Parathyroid adenoma (tissue), 2 donors: Measurements from ENCODE around the gene PUM1.
A peak's percentile ranks its signal among the peaks of the same experiment; 100 is the strongest.

ENCODE experiments used
- H2AFZ ChIP-seq: fragments of 300-600 bp; sonication (generic); one replicate; pipeline ENCODE4 v1.7.0; 2017; ENCODE audit warnings: antibody characterized with exemption, mild to moderate bottlenecking
- H3K27ac ChIP-seq: fragments of 300-600 bp; sonication (generic); one replicate; pipeline ENCODE4 v1.7.0; 2017
- H3K27me3 ChIP-seq: fragments of 300-600 bp; sonication (generic); one replicate; pipeline ENCODE4 v1.7.0; 2017; ENCODE audit warnings: low read length; ENCODE audit not compliant: control insufficient read depth, insufficient read depth
- H3K36me3 ChIP-seq: fragments of 300-600 bp; sonication (generic); one replicate; pipeline ENCODE4 v1.7.0; 2017; ENCODE audit warnings: low read length; ENCODE audit not compliant: control insufficient read depth, insufficient read depth
- H3K4me1 ChIP-seq: fragments of 300-600 bp; sonication (generic); one replicate; pipeline ENCODE4 v1.7.0; 2017; ENCODE audit warnings: control low read depth
- H3K4me2 ChIP-seq: fragments of 300-600 bp; sonication (generic); one replicate; pipeline ENCODE4 v1.7.0; 2017; ENCODE audit warnings: low read length
- H3K4me3 ChIP-seq: fragments of 300-600 bp; sonication (generic); one replicate; pipeline ENCODE4 v1.7.0; 2017; ENCODE audit warnings: low read depth, low read length
- H3K79me2 ChIP-seq: fragments of 300-600 bp; sonication (generic); one replicate; pipeline ENCODE4 v1.7.0; 2017; ENCODE audit warnings: control low read depth
- H3K9ac ChIP-seq: fragments of 300-600 bp; sonication (generic); one replicate; pipeline ENCODE4 v1.7.0; 2017; ENCODE audit warnings: mild to moderate bottlenecking
- H3K9me3 ChIP-seq: fragments of 300-600 bp; sonication (generic); one replicate; pipeline ENCODE4 v1.7.0; 2017; ENCODE audit warnings: low read length; ENCODE audit not compliant: control insufficient read depth
- TF ChIP-seq, protein P1 (sequence below): fragments of 300-600 bp; sonication (generic); IDR thresholded peaks from one replicate; pipeline ENCODE4 v1.7.0; 2017; ENCODE audit warnings: antibody characterized with exemption, mild to moderate bottlenecking
- donor health status: primary hyperparathyroidism.

PUM1 gene

DNA sequence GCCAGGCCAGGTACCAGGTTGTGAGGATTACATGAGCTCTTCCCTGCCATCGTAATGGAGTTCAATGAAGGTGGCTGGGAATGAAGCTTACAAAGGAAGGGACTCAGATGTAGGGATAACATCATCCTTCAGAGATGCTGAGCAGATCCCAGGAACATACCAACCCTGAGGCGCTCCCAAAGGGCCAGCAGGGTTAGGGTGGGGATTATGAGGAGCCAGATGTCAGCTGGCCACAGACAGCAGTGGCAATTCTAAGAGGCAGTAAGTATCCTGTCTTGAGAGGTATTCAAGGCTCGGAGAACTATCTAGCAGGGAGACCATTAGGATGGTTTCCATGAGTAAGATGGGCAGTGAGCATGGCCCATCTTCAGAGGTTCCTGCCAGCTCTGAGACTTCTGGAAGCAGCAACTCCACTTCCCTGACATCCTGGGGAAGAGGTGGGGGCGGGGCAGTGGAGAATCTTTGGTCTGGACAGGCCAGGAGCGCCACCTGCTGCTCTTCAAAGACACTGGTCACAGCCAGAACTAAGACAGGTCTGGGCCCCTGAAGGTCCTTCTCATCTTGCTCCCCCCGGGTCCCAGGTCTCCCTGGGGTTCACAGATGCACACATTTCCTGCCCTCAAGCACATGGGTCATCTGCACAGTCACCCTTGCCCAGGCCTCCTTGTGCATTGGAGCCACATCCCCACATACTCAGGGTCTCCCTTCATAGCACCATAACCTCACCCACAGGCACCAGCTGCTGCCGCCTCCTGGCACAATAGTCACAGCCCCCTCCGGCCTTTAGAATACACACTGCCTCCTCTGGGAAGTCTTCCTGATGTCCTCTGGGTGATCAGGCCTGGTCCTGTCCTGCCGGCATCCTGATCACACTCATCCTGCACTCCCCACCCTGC, 154.2 kb downstream of the PUM1 start:
- H3K9me3 ChIP-seq = no peaks in the 10 kb centered on the region
- H3K27me3 ChIP-seq = no peaks in the 10 kb centered on the region
- H3K4me1 ChIP-seq = no peaks in the 10 kb centered on the region
- no peak overlapping the region for H3K27ac ChIP-seq
- no peak overlapping the region for H3K4me3 ChIP-seq
- H3K9ac ChIP-seq = no peak overlapping the region
- TF ChIP-seq, protein P1, sequence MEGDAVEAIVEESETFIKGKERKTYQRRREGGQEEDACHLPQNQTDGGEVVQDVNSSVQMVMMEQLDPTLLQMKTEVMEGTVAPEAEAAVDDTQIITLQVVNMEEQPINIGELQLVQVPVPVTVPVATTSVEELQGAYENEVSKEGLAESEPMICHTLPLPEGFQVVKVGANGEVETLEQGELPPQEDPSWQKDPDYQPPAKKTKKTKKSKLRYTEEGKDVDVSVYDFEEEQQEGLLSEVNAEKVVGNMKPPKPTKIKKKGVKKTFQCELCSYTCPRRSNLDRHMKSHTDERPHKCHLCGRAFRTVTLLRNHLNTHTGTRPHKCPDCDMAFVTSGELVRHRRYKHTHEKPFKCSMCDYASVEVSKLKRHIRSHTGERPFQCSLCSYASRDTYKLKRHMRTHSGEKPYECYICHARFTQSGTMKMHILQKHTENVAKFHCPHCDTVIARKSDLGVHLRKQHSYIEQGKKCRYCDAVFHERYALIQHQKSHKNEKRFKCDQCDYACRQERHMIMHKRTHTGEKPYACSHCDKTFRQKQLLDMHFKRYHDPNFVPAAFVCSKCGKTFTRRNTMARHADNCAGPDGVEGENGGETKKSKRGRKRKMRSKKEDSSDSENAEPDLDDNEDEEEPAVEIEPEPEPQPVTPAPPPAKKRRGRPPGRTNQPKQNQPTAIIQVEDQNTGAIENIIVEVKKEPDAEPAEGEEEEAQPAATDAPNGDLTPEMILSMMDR = peak; percentile 59
- no peaks in the 10 kb centered on the region for H3K36me3 ChIP-seq
- H3K79me2 ChIP-seq = no peaks in the 10 kb centered on the region
- H3K4me2 ChIP-seq = no peak overlapping the region
- H2AFZ ChIP-seq = no peak overlapping the region

GRCh38 chr1:30909365-30910068, 156.0 kb downstream of the PUM1 start:
- TF ChIP-seq, protein P1 = no peak
- Histone ChIP-seq H3K4me1 (no peaks in the 10 kb centered on the region), H3K36me3 (no peaks in the 10 kb centered on the region), H3K4me2 (peak overlapping the region; percentile 91), H3K4me3 (peak overlapping the region; percentile 46), H3K27me3 (no peaks in the 10 kb centered on the region), H2AFZ (peak overlapping the region; percentile 87), H3K27ac (no peak overlapping the region), H3K9me3 (no peaks in the 10 kb centered on the region), H3K9ac (no peak overlapping the region), H3K79me2 (no peaks in the 10 kb centered on the region)

DNA sequence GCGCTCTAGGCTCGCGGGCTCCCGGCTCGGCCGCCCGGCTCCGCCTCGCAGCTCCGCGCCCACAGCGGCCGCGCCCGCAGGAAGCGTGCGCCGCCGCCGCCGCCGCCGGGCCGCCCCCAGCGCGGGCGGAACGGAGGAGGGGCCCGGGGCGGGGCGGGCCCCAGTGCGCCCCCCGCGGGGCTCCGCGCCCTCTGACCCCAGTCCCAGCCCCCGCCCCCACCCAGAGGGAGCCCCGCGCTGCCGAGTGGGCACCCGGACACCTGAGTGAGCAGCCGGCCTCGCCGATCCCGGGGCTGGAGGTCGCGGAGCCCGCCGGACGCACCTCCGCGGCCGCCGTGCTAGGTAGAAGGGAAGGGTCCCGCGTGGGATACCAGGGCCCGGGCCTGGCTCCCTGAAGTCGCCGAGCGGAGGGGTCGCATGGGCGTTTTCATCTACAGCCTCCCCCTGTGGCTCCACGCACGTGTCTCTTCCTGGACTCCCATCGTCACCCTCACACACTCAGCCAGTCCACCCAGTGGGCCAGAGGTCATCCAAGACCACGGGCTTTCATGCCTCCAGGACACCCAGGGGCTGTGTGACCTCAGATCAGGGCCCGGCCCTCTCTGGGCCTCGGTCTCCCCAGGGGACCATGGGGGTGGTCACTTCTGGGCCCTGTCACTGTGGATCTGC, 156.7 kb downstream of the PUM1 start, which contains the start of gene SDC3:
Gene SDC3 (minus strand): TSS at position 63 of the 669 bp plus-strand sequence. CDS start 172 bp downstream, outside the sequence.
- Histone ChIP-seq H3K27ac (no peak within 1 kb of the TSS), H3K27me3 (no peaks in the 10 kb centered on the region), H3K4me3 (peak within 1 kb of the TSS; percentile 46), H3K4me2 (peak within 1 kb of the TSS; percentile 91), H3K36me3 (no peaks in the 10 kb centered on the region), H2AFZ (peak within 1 kb of the TSS; percentile 87), H3K4me1 (no peaks in the 10 kb centered on the region), H3K79me2 (no peaks in the 10 kb centered on the region), H3K9ac (no peak within 1 kb of the TSS), H3K9me3 (no peaks in the 10 kb centered on the region)
- TF ChIP-seq, protein P1 = no peak

- Histone ChIP-seq H3K27ac (no peak overlapping the region), H3K4me2 (no peak overlapping the region), H3K9ac (no peak overlapping the region), H3K4me3 (peak overlapping the region; percentile 11), H2AFZ (no peak overlapping the region), H3K36me3 (no peaks in the 10 kb centered on the region), H3K9me3 (no peaks in the 10 kb centered on the region), H3K4me1 (no peaks in the 10 kb centered on the region), H3K27me3 (no peaks in the 10 kb centered on the region), H3K79me2 (no peaks in the 10 kb centered on the region)
- TF ChIP-seq, protein P1 = no peak
These were observed 157.2 kb downstream of the PUM1 start for GRCh38 chr1:30908316-30908695.
